GM12891 (cell line): ENCODE data around the gene USP12.
"Not testable (repeated sequence)": the region's sequence is repeated elsewhere in the genome, so short reads cannot be mapped to it uniquely, and the experiment has no call there.

Source experiments
- DNase-seq: peaks from one replicate; pipeline ENCODE4 v3.0.0; 2011; ENCODE audit warnings: low spot score; ENCODE audit not compliant: insufficient read length
- FAIRE-seq: peaks from 2 replicates; lab custom pipeline; 2011; peaks lifted over from hg19 to GRCh38; lab: Jason Lieb, UNC
- PAX5 ChIP-seq: IDR thresholded peaks from 2 replicates; pipeline ENCODE4 v1.6.1; 2011; ENCODE audit warnings: low read length, moderate library complexity, mild to moderate bottlenecking; ENCODE audit not compliant: insufficient read depth, severe bottlenecking
- POLR2A ChIP-seq: IDR thresholded peaks from 2 replicates; pipeline ENCODE4 v1.6.1; 2011; ENCODE audit warnings: low read depth, low read length, control low read depth
- POLR2AphosphoS5 ChIP-seq: IDR thresholded peaks from 2 replicates; pipeline ENCODE4 v1.6.1; 2011; ENCODE audit warnings: low read depth, low read length, control low read depth
- POU2F2 ChIP-seq: IDR thresholded peaks from 2 replicates; pipeline ENCODE4 v1.6.1; 2011; ENCODE audit warnings: low read depth, mild to moderate bottlenecking, control low read depth, low read length, moderate library complexity
- SPI1 ChIP-seq: IDR thresholded peaks from 2 replicates; pipeline ENCODE4 v1.6.1; 2011; ENCODE audit warnings: low read depth, low read length, control low read depth
- TAF1 ChIP-seq: IDR thresholded peaks from 2 replicates; pipeline ENCODE4 v1.6.1; 2011; ENCODE audit warnings: low read depth, low read length, control low read depth

The USP12 gene

GRCh38 chr13:27081893-27082679, 89.5 kb downstream of the USP12 start:
- DNase-seq (no peak), FAIRE-seq (no peak)
- no peak for TF ChIP-seq POU2F2

- no peak for FAIRE-seq
- DNase-seq = no peak
Observed at GRCh38 chr13:27080018-27080948, 91.3 kb downstream of the USP12 start.

DNA sequence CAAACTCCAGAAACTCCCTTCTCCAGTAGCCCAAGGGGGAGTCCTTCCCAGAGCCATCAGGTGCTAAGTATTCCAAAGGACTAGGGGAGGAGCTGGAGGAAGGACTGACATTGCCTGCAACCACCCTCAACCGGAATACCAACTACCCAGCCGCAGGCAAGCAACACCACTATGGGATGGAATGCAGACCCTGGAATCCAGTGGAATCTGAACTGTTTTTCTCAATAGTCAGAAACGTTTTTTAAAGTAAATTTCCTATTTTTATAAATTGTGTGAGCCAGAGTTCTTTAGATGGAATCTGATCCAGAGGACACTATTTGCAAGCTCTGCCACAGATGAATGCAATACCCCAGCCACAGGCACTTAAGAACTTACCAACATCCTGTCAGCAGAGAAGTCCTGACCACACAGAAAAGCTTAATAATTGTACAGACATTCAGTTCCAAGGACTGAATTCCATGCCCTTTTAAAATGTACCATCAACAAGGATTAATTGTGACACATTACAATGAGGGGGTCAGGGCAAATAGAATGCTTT, 92.1 kb downstream of the USP12 start:
- DNase-seq (no peak), FAIRE-seq (no peak)
- no peak for TF ChIP-seq PAX5
- TF ChIP-seq POLR2AphosphoS5 = no peak
- no peak for TF ChIP-seq SPI1
- no peak for TF ChIP-seq POU2F2
- no peak for TF ChIP-seq TAF1
- TF ChIP-seq POLR2A = no peak

More at GRCh38 chr13:27080018-27080948, 91.3 kb downstream of the USP12 start:
- TF ChIP-seq POU2F2 = no peak
- TF ChIP-seq POLR2AphosphoS5 = no peak
- no peak for TF ChIP-seq PAX5
- no peak for TF ChIP-seq TAF1
- no peak for TF ChIP-seq SPI1
- TF ChIP-seq POLR2A = no peak

DNA sequence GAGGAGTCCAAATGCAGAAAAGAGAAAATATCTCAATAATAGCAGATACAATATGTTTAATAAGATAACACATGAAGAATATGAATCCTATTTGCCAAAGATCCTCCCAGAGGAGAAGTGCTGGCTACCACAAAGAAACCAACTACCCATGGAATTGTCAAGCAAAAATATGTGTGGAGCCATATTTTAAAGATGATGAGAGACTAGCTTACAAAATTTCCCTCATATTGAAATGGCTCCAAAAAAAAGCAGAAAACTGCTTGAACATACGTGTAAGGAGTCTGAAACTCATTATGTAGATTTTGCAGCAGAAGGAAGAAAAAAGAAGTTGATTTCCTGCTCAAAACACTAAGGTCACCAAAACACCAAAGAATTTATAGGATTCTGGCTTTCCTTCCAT, 94.2 kb downstream of the USP12 start:
- DNase-seq (no peak), FAIRE-seq (no peak)
- TF ChIP-seq POU2F2 (no peak), POLR2A (no peak), SPI1 (no peak), TAF1 (no peak), POLR2AphosphoS5 (no peak), PAX5 (no peak)

DNA sequence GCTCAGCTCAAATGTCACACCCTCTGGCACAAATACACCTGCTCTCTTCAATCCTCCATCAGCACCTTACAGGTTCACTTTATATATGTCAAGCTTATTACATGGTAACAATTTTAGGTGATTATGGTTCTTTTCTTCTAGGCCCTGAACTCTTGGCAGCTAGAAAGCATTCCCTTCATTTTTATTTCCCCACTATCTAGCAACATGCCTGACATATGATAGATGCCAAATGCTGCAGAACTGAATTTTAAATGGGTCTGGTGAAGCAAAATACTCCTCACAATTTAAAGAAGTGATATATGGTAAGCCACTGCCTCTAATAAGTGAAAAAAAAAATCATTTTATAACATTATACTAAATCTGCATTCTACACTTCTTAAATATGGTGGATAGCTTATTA, 95.2 kb downstream of the USP12 start:
- DNase-seq = no peak
- no peak for FAIRE-seq
- TF ChIP-seq POU2F2 (no peak), SPI1 (no peak), POLR2A (no peak), TAF1 (no peak), POLR2AphosphoS5 (no peak)

DNA sequence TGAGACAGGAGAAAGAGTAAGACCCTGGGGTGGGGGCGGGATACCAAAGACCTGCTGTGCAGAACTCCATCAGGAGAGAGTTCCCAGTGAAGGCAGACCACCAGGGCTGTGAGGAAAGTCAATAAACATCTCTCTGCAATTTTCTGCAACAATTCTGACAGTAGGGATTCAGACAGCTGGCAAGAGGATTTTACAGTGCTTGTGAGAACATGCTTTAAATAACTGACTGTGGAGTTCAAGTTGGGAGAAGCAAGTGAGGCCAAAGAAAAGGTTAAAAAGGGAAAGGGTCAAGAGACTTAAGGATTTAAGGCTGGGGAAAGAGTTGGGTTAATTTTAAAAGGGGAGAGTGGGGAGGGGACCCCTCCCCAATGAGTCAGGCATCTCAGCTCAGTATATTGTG, 98.4 kb downstream of the USP12 start:
- FAIRE-seq (no peak), DNase-seq (no peak)
- no peak for TF ChIP-seq PAX5
- no peak for TF ChIP-seq TAF1
- TF ChIP-seq POLR2A = no peak

DNA sequence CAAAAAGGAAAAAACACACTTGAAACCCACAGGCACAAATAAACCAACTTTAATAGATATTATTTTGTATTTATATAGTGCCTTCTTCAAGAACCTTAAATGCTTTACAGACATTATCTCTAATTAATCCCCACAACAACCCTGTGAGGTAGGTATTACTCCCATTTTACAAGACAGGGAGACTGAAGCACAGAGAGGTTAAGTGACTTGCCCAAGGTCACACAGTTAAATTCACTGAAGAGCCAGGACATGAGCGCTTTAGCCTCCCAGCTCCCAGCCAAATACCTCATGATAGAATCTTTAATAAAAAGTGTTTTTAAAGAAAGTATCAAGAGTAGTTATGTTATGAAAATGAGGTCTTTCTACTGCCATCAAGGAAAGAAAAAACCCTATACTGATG, 105.5 kb downstream of the USP12 start:
- DNase-seq, FAIRE-seq: not testable (repeated sequence)

GRCh38 chr13:27065582-27065981, 106.0 kb downstream of the USP12 start:
- DNase-seq = no peak
- FAIRE-seq = no peak
- TF ChIP-seq POU2F2 (no peak), PAX5 (no peak), POLR2A (no peak), POLR2AphosphoS5 (no peak), TAF1 (no peak), SPI1 (no peak)

DNA sequence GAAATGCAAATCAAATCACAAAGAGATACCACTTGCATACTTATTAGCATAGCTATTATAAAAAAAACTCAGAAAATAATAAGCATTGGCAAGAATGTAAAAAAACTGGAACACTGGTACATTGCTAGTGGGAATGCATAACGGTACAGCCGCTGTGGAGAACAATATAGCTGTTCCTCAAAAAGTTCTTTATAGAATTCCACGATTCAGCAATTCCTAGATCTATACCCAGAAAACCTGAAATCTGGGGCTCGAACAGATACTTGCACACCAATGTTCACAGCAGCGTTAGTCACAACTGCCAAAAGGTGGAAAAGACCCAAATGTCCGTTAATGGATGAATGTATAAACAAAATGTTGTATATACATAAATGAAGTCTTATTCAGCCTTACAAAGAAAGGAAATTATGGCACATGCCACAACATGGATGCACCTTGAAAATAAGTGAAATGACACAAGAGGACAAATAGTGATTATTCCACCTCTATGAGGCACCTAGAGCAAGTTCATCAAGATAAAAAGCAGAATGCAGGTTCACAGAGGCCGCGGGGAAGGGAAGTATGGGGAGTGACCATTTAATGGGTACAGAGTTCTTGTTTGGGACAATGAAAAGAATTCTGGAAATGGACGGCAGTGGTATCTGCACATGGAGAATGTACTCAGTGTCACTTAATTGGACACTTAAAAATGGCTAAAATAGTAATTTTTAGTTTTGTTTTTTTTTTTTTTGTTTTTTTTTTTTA, 107.2 kb downstream of the USP12 start:
- TF ChIP-seq POU2F2 (no peak), POLR2A (no peak), PAX5 (no peak), SPI1 (no peak), POLR2AphosphoS5 (no peak), TAF1 (no peak)
- no peak for FAIRE-seq
- DNase-seq = no peak
